SK-N-MC (cell line): ENCODE results near the gene ITPR3.

Experiments
- EZH2 ChIP-seq: fragments of 200-600 bp; sonication (generic); IDR thresholded peaks from one replicate; pipeline ENCODE4 v1.6.1; 2017; ENCODE audit warnings: antibody characterized with exemption
- FOXP2 ChIP-seq: optimal IDR thresholded peaks from 2 replicates; pipeline ENCODE3; 2011; ENCODE audit warnings: mild to moderate bottlenecking, moderate library complexity; ENCODE audit not compliant: insufficient read depth; ENCODE audit errors: extremely low read length, control extremely low read depth
- POLR2AphosphoS5 ChIP-seq: IDR thresholded peaks from 2 replicates; pipeline ENCODE4 v1.6.1; 2012; ENCODE audit warnings: mild to moderate bottlenecking, low read depth, low read length, borderline replicate concordance

DNA sequence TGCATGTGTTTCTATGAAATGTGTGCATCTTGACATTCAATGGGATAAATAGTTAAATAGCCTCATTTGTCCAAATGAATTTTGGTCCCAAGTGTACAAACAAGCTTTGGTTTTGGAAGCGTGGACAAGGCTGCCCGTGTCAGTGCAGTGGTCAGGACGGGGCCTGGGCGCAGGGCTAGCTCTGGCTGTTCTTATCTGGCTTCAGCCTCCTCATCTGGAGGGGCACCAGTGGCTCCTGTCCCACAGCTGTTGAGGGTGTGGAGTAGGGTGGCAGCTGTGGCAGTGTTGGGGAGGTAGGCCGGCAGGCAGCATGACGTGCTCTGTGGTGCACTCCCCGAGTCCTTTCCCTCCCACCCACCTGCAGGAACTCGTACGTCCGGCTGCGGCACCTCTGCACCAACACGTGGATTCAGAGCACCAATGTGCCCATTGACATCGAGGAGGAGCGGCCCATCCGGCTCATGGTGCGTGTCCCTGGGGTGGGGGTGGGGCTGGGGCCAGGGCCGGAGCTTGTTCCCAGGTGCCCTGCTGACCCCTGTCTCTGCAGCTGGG lies 43.5 kb downstream of the ITPR3 start:
- no peak for TF ChIP-seq EZH2
- no peak for TF ChIP-seq POLR2AphosphoS5
- no peak for TF ChIP-seq FOXP2
